ENCODE results near the gene PKMYT1. TPM values are rescaled to one million over a fixed set of nuclear protein-coding genes. Genes with fewer than 3 reads are reported as not detected.

The PKMYT1 gene
- 52.7 TPM for polyA plus RNA-seq (2013, experiment 1 of 2; ENCODE audit: insufficient read length)
- polyA plus RNA-seq (2013, experiment 2 of 2; ENCODE audit: insufficient read length): 5.5 TPM

DNA sequence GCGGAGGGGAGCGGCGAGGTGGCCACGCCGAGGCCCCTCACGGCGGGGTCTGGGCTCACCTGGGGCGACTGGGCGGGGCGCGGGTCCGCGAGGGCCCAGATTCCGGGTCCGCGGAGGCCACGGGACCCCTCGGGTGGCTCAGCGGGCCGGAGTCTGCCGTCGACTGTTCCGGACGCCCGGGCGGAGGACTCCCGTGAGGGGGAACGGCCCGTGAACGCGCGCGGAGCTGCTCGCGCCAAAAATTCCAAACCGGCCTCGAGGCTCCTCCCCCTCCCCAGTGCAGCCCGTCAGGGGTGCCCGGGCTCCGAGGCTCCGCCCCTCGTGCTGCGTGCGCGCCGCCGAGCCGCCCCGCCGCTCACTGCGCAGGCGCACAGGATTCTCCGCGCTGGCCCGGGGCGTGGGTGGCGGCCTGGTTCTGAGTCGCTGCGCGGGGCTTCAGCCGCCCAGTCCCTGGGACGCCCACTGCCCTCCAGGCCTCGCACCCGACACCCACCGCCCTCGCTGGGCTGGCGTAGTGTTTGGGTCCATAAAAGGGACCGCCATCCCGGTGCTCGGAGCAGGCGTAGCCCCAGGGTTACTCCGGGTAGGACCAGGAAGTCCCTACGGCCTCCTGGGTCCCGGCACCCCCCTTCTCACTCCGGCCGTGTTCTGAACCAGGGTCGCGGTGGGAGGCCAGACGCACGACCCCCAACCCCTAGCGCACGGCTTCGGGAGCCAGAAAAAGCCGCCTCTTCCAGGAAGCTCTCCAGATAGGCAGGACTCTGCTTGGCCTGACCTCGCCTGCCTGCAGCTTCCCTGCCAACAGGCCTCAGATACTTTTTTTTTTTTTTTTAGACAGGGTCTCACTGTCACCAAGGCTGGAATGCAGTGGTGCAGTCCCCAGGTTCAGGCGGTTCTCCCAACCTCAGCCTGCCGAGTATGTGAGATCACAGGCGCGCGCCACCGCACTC is at the start of gene PKMYT1:
TSS of gene PKMYT1 (minus strand) at position 220 of the 950 bp plus-strand sequence. CDS start 789 bp downstream, outside the sequence.
- peak; percentile 83 for DNase-seq

DNA sequence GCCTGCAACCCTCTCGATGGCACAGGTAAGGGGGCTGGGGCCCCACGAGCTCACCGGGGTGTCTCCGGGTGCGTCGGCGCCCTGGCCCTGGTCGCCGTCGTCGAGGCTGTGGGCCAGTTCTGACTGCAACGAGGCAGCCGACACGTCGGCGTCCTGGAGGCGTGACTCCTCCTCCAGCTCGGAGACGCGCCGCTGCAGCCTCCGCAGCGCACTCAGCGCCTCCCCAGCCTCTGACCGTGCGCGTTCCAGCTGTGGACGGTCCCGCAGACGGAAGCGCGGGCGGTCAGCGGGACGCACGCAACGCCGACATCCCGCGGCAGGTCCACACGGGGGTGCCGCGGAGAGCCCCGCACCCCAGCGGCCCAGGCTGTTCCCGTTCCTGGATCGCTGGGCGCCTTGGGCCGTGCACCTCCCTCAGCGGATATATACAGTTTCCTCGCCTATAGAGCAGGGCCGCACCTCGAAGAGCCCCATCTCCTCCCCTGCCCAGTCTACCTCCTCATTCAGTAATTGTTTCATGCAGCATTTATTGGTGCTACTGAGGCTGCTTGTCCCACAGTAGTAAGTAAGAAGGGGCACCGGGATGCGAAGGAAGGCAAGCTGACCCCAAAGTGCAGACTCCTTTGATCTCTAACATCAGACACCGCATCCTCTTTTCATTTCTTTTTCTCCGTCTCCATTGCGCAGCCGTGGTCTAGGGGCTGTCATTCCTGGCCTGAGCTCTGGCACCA is 49.4 kb upstream of the PKMYT1 start:
- peak; percentile 48 for DNase-seq

DNA sequence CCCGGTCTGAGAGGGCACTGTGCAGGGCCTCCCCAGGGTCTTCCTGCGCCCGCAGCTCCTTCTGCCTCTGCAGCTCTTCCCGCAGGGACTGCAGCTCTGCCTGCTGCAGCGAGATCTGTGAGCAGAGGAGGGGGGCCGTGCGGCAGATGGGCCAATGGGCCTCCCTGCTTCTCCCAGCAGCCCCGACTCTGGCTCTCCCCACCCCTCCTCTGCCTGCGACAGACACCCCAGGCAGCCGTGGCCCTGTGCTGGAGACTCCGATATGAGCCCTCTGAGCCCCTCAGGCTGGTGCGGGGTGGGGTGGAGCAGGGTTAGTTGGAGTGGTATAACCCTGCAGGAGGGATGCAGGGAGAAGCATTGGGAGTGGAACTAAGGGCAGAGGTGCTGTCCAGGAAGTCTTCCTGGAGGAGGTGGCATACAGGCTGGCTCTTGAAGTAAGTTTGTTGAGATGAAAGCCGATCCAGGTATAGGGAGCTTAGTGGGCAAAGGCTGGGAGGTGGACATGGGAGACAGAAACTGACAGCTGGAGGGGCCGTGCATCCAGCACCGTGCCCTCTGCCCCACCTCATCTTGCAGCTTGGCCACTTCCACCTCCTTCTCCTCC is 48.6 kb upstream of the PKMYT1 start:
- DNase-seq: no peak

DNA sequence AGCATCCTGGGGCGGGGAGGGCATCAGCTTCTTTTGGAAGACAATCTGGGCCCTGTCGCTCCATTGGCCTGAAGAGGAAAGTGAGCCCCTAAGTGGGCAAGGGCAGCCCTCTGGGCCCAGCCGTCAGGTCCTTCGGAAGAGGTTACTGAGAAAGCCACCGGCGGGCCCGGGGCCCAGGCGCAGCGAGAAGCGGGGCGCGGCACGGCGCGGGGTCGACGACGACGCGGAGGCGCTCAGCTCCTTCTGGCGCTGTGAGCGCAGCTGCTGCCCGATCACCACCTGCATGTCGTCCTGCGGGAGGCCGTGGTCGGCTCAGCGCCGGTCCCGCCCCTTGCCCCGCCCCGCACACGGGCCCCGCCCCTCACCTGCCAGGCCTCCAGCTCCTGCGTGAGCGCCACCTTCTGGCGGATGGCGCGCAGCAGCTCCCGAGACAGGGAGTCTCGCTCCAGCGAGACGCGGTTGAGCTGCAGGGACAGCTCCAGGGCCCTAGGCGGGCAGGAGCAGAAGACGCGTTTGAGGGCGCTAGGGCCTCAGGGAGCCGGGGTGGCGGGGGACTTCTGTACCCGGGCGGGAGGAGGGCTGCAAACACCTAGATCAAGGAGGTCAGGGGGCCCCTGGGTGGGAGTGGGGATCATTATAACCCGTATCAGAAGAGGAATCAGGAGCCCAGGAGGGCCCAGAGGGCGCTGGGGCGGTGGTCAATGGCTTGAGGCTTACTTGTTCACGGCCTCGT is 47.9 kb upstream of the PKMYT1 start:
- DNase-seq: peak; percentile 71

DNA sequence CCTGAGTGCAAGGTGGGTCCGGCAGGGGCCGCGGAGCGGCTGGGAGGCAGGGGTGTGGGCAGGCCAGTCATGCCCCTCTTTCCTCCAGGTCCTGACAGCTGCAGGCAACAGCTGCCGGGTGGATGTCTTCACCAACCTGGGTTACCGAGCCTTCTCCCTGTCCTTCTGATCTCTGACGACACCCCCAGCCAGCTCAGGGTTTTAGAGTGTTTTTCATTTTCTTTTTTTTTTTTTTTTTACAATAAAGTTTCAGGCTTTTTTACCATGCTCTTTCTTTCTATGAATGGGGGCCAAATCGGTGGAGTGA is 47.2 kb upstream of the PKMYT1 start:
- DNase-seq: no peak

DNA sequence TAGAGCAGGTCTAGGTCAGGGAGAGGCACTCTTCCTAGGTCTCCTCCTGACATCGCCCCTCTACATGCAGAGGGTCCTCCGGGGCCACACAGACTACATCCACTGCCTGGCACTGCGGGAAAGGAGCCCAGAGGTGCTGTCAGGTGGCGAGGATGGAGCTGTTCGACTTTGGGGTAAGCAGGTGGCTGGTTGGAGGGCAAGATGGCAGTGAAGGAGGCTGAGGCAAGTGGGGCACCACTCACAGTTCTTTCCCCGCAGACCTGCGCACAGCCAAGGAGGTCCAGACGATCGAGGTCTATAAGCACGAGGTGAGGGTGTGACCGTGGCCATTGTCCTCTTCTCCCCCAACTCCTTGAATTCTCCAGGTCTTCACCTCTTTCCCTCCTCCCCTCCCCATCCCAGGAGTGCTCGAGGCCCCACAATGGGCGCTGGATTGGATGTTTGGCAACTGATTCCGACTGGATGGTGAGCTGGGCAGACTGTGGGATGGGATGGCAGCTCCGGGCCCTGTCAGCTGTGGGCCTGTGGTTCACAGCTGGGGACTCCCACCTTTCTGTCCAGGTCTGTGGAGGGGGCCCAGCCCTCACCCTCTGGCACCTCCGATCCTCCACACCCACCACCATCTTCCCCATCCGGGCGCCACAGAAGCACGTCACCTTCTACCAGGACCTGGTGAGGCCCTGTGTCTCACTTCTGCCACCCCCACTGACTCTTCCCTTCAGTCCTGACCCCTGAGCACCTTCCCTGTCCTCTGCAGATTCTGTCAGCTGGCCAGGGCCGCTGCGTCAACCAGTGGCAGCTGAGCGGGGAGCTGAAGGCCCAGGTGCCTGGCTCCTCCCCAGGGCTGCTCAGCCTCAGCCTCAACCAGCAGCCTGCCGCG is 46.6 kb upstream of the PKMYT1 start:
- DNase-seq: no peak

DNA sequence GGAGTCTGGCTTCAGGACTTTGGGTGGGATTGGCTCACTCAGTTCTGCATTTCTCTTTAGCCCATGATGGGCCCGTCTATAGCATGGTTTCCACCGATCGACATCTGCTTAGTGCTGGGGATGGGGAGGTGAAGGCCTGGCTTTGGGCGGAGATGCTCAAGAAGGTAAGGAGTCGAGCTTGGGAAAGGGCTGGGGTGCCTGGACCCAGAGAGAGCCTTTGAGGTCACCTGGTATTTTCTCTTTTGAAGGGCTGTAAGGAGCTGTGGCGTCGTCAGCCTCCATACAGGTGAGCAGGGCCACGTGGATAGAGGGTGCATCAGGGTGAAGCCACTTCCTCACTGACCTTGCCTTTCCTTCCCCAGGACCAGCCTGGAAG is 45.7 kb upstream of the PKMYT1 start:
- DNase-seq: no peak

DNA sequence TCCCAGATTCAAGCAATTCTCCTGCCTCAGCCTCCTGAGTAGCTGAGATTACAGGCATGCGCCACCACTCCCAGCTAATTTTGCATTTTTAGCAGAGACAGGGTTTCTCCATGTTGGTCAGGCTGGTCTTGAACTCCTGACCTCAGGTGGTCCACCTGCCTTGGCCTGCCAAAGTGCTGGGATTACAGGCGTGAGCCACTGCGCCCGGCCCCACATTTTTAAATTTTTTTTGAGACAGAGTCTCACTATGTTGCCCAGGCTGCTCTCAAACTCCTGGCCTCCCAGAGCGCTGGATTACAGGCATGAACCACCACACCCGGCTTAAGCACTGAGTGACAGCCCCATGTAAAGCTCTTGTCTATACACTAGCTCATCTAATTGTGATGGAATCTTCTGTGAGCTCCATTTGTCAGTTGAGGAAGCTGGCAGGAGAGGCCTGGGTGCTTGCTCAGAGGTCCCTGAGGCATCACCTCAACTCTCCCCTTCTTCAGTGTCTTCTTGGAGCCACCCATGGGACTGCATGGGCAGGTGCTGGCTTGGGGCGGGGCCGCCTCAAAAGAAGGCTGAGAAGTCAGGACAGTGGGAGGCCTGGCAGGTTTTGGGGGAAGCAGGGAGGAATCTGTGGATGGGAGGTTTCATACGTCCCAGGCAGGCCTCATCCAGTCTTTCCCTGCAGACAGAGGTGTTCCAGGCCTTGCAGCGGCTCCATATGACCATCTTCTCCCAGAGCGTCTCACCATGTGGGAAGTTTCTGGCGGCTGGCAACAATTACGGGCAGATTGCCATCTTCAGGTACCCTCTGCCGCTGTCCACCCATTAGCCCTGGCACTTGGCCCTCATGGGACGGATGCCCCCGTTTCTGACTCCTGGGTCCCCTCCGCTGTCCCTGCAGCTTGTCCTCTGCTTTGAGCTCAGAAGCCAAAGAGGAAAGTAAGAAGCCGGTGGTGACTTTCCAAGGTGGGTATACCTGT is 45.1 kb upstream of the PKMYT1 start:
- no peak for DNase-seq

DNA sequence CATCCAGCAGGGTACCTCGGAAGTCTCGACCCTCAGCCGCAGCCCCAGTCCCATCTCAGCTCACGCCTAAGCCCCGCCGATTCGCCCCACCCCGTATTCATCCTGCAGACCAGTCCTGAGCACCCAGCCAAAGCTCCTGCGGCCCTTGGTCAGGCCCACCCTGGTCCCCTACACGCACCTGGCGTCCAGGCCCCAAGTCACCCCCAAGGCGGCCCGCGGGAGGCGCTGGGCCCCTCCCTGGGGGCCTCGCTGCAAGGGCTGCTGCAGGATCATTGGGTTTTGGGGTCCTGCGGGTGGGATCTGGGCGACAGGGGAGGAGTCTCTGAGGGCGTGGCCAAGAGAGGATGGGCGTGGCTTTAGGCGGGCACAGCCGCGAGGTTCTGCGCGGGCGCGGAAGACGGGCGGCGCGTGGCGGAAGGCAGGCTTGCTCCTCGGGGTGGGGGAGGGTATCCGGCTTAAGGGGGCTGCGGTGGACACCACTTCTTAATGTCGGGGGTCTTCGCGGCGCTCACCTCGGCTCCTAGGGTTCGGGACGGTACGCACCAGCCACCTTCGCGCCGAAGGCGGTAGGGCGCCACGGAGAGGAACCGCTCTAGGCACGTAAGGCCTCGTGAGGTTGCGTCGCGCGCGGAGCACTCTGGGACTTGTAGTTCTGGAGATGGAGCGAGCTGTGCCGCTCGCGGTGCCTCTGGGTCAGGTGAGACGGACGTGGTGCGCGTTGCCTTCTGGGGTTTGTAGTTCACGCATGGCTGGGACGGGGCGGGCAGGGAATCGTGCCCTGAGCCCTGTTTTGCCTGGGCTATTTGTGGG is 43.6 kb upstream of the PKMYT1 start, which contains the start of the genes HCFC1R1 and THOC6:
TSS of gene HCFC1R1 (minus strand) at position 274 of the 810 bp plus-strand sequence. CDS start at position 273, 1 bp downstream.
TSS of gene THOC6 (plus strand) at position 367 of the 810 bp plus-strand sequence. CDS start at position 659, 292 bp downstream.
- peak; percentile 97 for DNase-seq

DNA sequence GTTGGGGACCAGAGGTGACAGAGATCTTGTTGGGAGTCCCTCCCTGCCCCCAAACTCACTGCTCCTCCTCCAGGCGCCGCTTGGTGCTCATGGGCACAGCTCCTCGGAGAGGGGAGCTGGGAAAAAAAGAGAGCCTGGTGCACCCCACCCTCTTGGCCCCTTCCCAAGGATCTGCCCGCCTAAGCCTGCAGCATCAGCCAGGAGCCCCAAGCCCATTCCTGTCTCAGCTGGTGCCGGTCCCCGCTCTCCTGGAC is 43.1 kb upstream of the PKMYT1 start:
- peak; percentile 91 for DNase-seq

DNA sequence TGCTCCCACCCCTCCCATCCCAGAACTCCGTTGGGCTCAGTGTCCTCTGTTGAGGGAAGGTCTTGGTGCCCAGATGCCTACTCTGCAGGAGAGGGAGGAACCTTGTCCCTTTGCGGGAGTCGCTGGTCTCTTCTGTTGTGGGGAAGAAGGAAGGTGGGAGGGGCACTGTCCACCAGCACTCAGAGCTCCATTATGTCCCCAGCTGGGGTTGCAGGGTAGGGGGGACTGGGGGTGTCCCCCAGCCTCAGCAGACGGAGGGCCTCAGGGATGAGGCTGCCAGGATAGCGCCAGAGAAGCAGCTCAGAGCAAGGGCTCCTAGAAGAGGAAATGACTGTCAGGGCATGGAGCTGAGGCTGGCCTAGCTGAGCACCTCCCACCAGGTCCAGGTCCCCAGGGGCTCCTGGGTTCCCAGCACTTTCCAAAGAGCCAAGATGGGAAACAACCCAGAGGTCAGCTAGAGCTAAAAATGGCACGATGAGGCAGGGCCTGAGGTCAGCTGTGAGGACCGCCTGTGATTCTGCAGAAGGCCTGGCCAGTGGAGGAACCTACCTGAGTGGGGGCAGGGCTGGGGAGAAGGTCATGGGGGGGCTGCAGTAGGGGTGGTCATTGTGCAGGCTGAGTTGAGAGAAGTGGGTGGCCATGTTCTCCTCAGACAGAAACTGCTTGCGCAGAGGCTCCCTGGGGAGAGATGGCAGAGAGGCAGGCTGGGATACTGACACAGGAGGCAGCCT is 42.6 kb upstream of the PKMYT1 start:
- DNase-seq: peak; percentile 84

DNA sequence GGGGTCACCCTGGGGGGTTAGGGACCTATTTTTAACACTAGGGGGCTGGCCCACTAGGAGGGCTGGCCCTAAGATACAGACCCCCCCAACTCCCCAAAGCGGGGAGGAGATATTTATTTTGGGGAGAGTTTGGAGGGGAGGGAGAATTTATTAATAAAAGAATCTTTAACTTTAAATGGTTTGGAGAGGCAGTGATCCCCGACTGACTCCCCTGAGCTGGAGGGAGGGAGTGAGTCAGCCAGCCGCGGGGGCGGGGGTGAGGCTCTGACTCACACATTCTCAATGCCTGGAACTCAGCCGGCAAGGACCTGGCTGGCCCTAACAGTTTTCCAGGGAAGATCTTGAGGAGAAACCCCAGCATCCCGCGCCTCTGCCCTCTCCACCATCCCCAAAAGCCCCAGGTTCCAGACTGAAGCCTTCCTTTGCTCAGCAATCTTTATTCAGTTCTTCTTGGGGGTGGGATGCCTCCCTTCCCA is 42.0 kb upstream of the PKMYT1 start:
- peak; percentile 98 for DNase-seq

DNA sequence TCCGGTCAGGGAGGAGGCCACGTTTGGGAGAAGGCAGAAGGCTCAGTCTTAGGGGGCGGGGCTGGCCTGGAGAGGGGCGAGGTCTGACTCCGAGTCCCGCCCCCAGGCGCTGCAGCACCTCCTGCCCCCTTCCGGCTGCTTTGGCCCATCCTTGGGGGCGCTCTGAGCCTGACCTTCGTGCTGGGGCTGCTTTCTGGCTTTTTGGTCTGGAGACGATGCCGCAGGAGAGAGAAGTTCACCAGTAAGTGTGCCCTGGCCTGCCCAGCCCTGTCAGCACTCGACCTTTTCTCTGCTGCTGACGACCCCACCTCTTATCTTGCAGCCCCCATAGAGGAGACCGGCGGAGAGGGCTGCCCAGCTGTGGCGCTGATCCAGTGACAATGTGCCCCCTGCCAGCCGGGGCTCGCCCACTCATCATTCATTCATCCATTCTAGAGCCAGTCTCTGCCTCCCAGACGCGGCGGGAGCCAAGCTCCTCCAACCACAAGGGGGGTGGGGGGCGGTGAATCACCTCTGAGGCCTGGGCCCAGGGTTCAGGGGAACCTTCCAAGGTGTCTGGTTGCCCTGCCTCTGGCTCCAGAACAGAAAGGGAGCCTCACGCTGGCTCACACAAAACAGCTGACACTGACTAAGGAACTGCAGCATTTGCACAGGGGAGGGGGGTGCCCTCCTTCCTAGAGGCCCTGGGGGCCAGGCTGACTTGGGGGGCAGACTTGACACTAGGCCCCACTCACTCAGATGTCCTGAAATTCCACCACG is 41.4 kb upstream of the PKMYT1 start:
- DNase-seq: peak; percentile 98

DNA sequence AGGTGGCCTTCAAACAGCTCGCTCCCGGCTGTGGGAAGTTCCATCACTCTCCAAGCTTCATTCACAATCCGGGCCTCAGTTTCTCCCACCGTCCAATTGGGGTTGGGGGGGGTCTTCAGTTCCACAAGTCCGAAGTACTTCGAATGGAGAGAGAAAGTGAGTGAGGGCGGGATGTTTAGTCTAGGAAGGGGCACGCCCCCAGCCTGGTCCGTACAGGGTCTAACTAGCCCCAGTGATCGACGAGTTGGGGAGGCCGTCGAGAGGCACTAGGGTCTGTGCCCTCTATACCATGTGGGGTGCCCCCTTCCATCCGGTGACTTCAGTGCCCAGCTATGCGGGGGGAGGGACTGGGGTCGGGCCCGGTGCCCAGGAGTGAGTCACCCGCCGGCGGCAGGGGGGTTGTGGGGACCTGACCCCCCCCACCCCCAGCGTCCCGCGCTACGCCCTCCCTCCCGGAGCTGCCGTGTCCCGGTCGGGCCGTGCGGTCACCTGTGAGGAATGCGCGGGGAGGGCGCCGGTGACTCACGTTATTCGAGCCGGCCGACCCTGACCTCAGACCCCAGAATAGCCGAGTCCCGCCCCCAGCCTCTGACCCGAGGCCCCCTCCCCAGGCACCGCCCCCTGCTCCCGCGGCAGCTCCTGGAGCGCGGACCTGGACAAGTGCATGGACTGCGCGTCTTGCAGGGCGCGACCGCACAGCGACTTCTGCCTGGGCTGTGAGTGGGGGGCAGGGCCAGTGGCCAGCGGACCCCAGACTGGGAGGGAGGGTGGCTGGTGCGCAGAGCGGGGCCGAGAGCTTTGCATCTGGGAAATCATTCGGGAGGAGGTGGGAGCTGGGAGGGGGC is 40.6 kb upstream of the PKMYT1 start:
- peak; percentile 93 for DNase-seq

DNA sequence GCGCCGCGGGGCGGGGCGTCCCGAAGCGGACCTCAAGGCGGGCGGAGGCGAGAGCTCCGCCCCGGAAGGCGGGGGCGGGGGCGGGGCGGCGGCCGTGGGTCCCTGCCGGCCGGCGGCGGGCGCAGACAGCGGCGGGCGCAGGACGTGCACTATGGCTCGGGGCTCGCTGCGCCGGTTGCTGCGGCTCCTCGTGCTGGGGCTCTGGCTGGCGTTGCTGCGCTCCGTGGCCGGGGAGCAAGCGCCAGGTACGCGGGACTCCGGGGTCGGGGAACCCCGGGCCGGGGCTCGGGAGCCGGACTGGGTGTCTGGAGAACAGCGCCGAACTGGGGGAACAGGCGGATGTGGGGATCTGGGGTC is 40.0 kb upstream of the PKMYT1 start, which contains the start of gene TNFRSF12A:
TSS of gene TNFRSF12A (plus strand) at position 122 of the 357 bp plus-strand sequence. CDS start at position 152, 30 bp downstream.
- peak; percentile 83 for DNase-seq

DNA sequence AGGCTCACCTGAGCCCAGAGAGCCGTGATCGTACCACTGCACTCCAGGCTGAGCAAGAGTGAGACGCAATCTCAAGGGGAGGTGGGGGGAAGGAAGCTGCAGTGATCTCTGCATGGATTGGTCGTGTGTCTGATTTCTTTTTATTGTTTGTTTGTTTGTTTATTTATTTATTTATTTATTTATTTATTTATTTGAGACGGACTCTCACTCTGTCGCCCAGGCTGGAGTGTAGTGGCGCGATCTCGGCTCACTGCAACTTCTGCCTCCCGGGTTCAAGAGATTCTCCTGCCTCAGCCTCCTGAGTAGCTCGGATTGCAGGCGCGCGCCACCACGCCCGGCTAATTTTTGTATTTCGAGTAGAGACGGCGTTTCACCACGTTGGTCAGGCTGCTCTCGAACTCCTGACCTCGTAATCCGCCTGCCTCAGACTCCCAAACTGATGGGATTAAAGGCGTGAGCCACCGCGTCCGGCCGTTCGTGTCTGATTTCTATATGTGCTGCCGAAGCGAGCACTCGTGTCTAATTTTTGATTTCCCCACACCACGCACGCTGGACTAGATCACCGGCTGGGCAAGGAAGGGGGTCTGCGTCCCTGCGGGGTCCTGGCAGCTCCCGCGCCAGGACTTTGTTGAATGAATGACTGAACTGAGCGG is 39.5 kb upstream of the PKMYT1 start:
- DNase-seq: no peak
